ENCODE data around the gene HPF1.
"Not testable (repeated sequence)": the region's sequence is repeated elsewhere in the genome, so short reads cannot be mapped to it uniquely, and the experiment has no call there.

HPF1 gene

GRCh38 chr4:169757575-169758184, at the start of gene HPF1:
TSS of gene HPF1 (minus strand) at chr4:169757944. CDS start at chr4:169757877, 67 bp downstream.
- Histone ChIP-seq H3K9me3 (ENCODE audit: insufficient read depth, low read depth, low read length) (no peaks in the 10 kb centered on the region), H3K36me3 (ENCODE audit: insufficient read depth, low read depth, low read length) (peaks cover 1% of the 10 kb centered on the region), H3K4me1 (ENCODE audit: insufficient read depth, low read length) (peaks cover 16% of the 10 kb centered on the region; the same call in 1 of the 2 replicates), H3K4me3 (ENCODE audit: low read length) (peak within 1 kb of the TSS; percentile 94), H3K9ac (ENCODE audit: low read depth, low read length) (peak within 1 kb of the TSS; percentile 92), H3K27me3 (ENCODE audit: insufficient read depth, low read length) (peaks cover 3% of the 10 kb centered on the region; the same call in 1 of the 2 replicates), H3K27ac (ENCODE audit: low read length) (peak within 1 kb of the TSS; percentile 44)

DNA sequence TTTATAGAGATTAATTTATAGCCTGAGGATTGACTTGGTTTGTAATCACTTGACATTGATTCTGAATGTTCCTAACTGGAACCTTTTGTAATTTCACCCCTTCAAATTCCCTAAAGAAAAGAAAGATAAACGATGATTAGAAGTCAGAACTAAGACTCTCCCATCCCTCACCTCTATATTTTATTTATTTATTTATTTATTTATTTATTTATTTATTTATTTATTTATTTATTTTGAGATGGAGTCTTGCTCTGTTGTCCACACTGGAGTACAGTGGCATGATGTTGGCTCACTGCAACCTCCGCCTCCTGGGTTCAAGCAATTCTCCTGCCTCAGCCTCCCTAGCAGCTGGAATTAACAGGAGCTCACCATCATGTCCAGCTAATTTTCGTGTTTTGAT, 49.0 kb upstream of the HPF1 start:
- not testable (repeated sequence) for H3K27me3 ChIP-seq (ENCODE audit: insufficient read depth, low read length); H3K27ac ChIP-seq (ENCODE audit: low read length); H3K4me1 ChIP-seq (ENCODE audit: insufficient read depth, low read length); H3K9ac ChIP-seq (ENCODE audit: low read depth, low read length); H3K9me3 ChIP-seq (ENCODE audit: insufficient read depth, low read depth, low read length); H3K4me3 ChIP-seq (ENCODE audit: low read length); H3K36me3 ChIP-seq (ENCODE audit: insufficient read depth, low read depth, low read length)

GRCh38 chr4:169803413-169803812, 45.7 kb upstream of the HPF1 start:
- Histone ChIP-seq H3K9ac (ENCODE audit: low read depth, low read length) (no peak overlapping the region), H3K4me1 (ENCODE audit: insufficient read depth, low read length) (no peaks in the 10 kb centered on the region), H3K27ac (ENCODE audit: low read length) (no peak overlapping the region), H3K36me3 (ENCODE audit: insufficient read depth, low read depth, low read length) (no peaks in the 10 kb centered on the region), H3K4me3 (ENCODE audit: low read length) (no peak overlapping the region), H3K27me3 (ENCODE audit: insufficient read depth, low read length) (no peaks in the 10 kb centered on the region), H3K9me3 (ENCODE audit: insufficient read depth, low read depth, low read length) (peaks cover 9% of the 10 kb centered on the region; the same call in 1 of the 2 replicates)

DNA sequence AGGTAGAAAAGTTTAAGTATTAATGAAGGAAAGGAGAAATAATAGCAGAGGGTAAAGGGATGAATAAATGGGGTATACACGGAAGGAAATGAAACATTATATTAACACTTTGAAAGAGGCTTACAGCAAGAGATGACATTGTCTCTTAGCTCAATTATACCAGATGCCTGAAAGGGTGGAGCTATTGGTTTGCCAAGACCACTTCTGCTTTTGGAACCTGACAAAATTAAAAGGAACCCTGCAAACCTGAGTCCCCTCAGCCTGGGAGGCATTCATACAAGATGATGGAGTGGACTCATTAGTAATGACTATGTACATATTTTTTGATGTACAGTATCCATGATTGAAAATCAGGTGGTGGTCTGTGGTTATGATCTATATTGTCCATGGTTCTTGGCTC, 45.1 kb upstream of the HPF1 start:
- Histone ChIP-seq H3K36me3 (ENCODE audit: insufficient read depth, low read depth, low read length) (no peaks in the 10 kb centered on the region), H3K9me3 (ENCODE audit: insufficient read depth, low read depth, low read length) (peaks cover 9% of the 10 kb centered on the region; the same call in 1 of the 2 replicates), H3K4me1 (ENCODE audit: insufficient read depth, low read length) (no peaks in the 10 kb centered on the region), H3K27me3 (ENCODE audit: insufficient read depth, low read length) (no peaks in the 10 kb centered on the region), H3K27ac (ENCODE audit: low read length) (no peak overlapping the region), H3K9ac (ENCODE audit: low read depth, low read length) (no peak overlapping the region), H3K4me3 (ENCODE audit: low read length) (no peak overlapping the region)

DNA sequence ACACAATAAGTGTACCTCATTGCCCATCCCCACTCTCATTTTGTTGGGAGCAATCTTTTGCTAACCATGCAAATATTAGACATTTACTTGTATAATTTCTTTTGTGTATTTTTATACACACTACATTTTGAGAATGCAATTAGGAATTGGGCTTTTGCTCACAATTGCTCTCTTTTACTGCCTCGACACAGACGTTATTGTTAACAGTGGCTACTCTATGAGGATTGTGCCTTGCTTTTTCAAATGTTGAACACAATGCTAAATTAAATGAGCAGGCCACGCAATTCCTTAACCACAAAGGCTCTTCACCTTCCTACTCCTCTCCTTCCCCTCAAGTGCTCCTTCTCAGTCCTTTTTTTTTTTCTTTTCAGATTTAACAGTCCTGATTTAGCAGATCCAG, 42.8 kb upstream of the HPF1 start:
- H3K9me3 ChIP-seq (ENCODE audit: insufficient read depth, low read depth, low read length) = peaks cover 4% of the 10 kb centered on the region; the same call in 1 of the 2 replicates
- no peak overlapping the region for H3K4me3 ChIP-seq (ENCODE audit: low read length)
- no peak overlapping the region for H3K27ac ChIP-seq (ENCODE audit: low read length)
- no peaks in the 10 kb centered on the region for H3K27me3 ChIP-seq (ENCODE audit: insufficient read depth, low read length)
- no peak overlapping the region for H3K9ac ChIP-seq (ENCODE audit: low read depth, low read length)
- no peaks in the 10 kb centered on the region; the same call in 1 of the 2 replicates for H3K4me1 ChIP-seq (ENCODE audit: insufficient read depth, low read length)
- H3K36me3 ChIP-seq (ENCODE audit: insufficient read depth, low read depth, low read length) = no peaks in the 10 kb centered on the region

GRCh38 chr4:169799260-169799659, 41.5 kb upstream of the HPF1 start:
- no peak overlapping the region for H3K9ac ChIP-seq (ENCODE audit: low read depth, low read length)
- H3K27me3 ChIP-seq (ENCODE audit: insufficient read depth, low read length) = no peaks in the 10 kb centered on the region
- H3K36me3 ChIP-seq (ENCODE audit: insufficient read depth, low read depth, low read length) = no peaks in the 10 kb centered on the region
- no peaks in the 10 kb centered on the region; the same call in 1 of the 2 replicates for H3K4me1 ChIP-seq (ENCODE audit: insufficient read depth, low read length)
- H3K4me3 ChIP-seq (ENCODE audit: low read length) = no peak overlapping the region
- H3K9me3 ChIP-seq (ENCODE audit: insufficient read depth, low read depth, low read length) = no peaks in the 10 kb centered on the region
- H3K27ac ChIP-seq (ENCODE audit: low read length) = no peak overlapping the region

GRCh38 chr4:169795585-169795984, 37.8 kb upstream of the HPF1 start:
- H3K36me3 ChIP-seq (ENCODE audit: insufficient read depth, low read depth, low read length) = no peaks in the 10 kb centered on the region
- no peak overlapping the region for H3K27ac ChIP-seq (ENCODE audit: low read length)
- no peak overlapping the region for H3K4me3 ChIP-seq (ENCODE audit: low read length)
- H3K9me3 ChIP-seq (ENCODE audit: insufficient read depth, low read depth, low read length) = no peaks in the 10 kb centered on the region
- H3K9ac ChIP-seq (ENCODE audit: low read depth, low read length) = no peak overlapping the region
- H3K4me1 ChIP-seq (ENCODE audit: insufficient read depth, low read length) = no peaks in the 10 kb centered on the region; the same call in 1 of the 2 replicates
- peaks cover 17% of the 10 kb centered on the region for H3K27me3 ChIP-seq (ENCODE audit: insufficient read depth, low read length)

DNA sequence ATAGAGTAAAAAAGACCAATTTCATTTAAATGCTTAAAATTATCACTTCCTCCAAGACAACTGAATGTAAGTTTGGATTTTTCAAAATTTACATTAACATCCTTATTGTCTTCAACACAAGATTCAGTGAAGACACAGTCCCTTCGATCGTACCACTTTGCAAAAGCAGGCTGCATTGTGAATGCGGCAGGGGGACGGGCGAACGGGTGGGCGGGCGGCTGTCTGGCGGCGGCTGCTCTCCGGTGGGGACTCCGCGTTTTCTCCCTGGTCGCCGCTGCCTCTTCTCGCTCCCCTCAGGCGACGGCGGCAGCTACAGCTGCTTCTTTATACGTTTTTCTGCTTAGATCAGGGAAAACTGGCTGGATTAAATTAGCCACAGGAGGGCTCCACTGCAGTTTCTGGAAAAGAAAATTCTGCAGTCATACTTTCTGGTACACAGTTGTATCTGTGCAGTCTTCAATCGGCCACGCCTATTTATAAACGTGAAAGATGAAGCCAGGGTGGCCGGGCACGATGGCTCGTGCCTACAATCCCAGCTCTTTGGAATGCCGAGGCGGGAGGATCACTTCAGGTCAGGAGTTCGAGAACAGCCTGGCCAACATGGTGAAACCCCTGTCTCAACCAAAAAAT, 33.9 kb upstream of the HPF1 start:
- Histone ChIP-seq H3K36me3 (ENCODE audit: insufficient read depth, low read depth, low read length) (no peaks in the 10 kb centered on the region), H3K9ac (ENCODE audit: low read depth, low read length) (peak overlapping the region; percentile 36; the same call in 1 of the 2 replicates), H3K27ac (ENCODE audit: low read length) (no peak overlapping the region), H3K9me3 (ENCODE audit: insufficient read depth, low read depth, low read length) (no peaks in the 10 kb centered on the region), H3K27me3 (ENCODE audit: insufficient read depth, low read length) (peaks cover 45% of the 10 kb centered on the region), H3K4me1 (ENCODE audit: insufficient read depth, low read length) (no peaks in the 10 kb centered on the region; the same call in 1 of the 2 replicates), H3K4me3 (ENCODE audit: low read length) (peak overlapping the region; percentile 55; the same call in 1 of the 2 replicates)

DNA sequence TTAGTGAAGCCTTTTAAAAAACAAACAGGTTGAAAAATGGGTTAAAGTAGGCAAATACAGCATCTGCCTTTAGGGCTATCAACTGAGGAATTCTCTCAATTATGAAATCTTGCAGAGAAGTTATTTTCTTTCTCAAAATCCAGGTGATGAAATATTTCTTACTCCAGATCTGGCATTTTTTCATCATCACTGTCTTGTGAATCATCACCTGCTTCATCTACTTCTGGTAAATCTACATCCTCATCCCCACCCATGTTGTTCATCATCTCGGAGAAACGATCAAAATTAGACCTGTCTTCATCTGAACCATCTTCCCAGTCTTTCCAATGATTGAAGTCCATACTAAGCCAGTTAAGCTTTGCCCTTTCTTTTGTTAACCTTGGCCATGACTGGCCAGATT, 33.3 kb upstream of the HPF1 start:
- H3K4me1 ChIP-seq (ENCODE audit: insufficient read depth, low read length) = no peaks in the 10 kb centered on the region; the same call in 1 of the 2 replicates
- H3K9me3 ChIP-seq (ENCODE audit: insufficient read depth, low read depth, low read length) = no peaks in the 10 kb centered on the region
- no peak overlapping the region for H3K27ac ChIP-seq (ENCODE audit: low read length)
- H3K27me3 ChIP-seq (ENCODE audit: insufficient read depth, low read length) = peaks cover 45% of the 10 kb centered on the region
- peak overlapping the region; percentile 55; the same call in 1 of the 2 replicates for H3K4me3 ChIP-seq (ENCODE audit: low read length)
- H3K9ac ChIP-seq (ENCODE audit: low read depth, low read length) = peak overlapping the region; percentile 33; the same call in 1 of the 2 replicates
- H3K36me3 ChIP-seq (ENCODE audit: insufficient read depth, low read depth, low read length) = no peaks in the 10 kb centered on the region

DNA sequence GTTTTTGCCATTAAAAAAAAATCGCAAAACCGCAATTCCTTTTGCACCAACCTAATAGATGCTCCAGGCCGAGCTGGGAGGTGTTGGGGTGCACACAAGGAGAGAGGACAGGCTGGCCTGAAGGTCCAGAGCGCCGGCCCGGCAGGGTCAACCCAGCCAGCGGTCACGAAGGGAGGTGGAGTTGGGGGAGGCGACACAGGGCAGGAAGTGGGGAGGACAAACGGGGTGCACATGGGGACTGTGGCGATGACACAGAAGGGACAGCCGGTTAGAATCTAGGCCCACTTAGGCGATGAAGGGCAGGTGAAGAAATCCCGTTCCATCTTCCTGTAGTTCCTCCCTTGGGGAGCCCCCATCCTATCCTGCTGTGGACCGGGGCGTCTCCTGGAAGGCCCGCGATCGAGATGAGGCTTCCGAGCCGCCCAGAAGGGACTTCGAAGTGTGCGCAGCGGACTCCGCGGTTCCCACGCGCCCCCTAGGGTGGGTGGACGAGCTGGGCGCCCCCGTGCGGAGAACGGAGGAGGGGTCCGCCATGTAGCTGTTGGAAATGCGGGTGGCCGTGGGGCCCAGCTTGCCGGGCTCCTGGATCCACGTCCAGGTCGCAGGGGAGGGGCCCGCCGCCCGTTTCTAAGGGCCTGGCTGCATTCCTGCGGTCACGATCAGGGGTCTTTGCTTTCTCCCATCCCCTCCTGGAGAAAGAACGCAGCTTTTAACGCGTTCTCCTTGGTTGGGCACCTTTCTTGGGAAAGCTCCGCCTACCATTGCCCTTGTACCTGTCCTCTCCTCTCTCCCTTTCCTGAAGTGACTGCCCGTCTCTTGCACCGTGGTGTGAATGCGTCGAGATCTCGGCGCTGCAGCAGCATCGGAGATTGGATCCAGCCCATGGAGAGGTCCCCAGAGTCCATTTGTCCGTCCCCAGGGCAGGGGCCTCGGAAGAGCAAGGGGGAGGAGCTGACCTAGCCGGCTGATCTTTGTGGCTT, 17.0 kb upstream of the HPF1 start:
- Histone ChIP-seq H3K27me3 (ENCODE audit: insufficient read depth, low read length) (no peaks in the 10 kb centered on the region; the same call in 1 of the 2 replicates), H3K9me3 (ENCODE audit: insufficient read depth, low read depth, low read length) (no peaks in the 10 kb centered on the region), H3K4me3 (ENCODE audit: low read length) (peak overlapping the region; percentile 61; the same call in 1 of the 2 replicates), H3K4me1 (ENCODE audit: insufficient read depth, low read length) (no peaks in the 10 kb centered on the region), H3K36me3 (ENCODE audit: insufficient read depth, low read depth, low read length) (no peaks in the 10 kb centered on the region), H3K27ac (ENCODE audit: low read length) (no peak overlapping the region), H3K9ac (ENCODE audit: low read depth, low read length) (no peak overlapping the region; the same call in 1 of the 2 replicates)

DNA sequence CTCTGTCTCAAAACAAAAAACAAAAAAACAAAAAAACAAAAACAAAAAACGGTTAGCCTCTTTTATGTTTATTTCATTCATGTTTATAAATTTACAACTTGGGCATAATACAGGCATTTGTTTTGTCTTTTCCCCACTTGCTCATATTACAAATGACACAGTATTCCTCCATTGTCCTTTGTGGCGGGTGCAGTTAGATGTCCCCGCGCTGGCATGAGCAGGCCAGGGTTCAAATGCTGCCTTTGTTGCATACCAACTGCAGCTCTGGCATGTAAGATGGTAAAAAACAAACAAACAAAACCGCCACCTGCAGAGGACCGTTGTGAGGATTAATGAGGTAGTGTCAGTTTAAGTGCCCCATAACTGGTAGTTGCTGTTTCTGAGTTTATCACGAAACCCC, 16.1 kb upstream of the HPF1 start:
- H3K36me3 ChIP-seq (ENCODE audit: insufficient read depth, low read depth, low read length) = no peaks in the 10 kb centered on the region
- H3K27me3 ChIP-seq (ENCODE audit: insufficient read depth, low read length) = no peaks in the 10 kb centered on the region; the same call in 1 of the 2 replicates
- H3K9ac ChIP-seq (ENCODE audit: low read depth, low read length) = no peak overlapping the region
- H3K9me3 ChIP-seq (ENCODE audit: insufficient read depth, low read depth, low read length) = no peaks in the 10 kb centered on the region
- no peak overlapping the region for H3K4me3 ChIP-seq (ENCODE audit: low read length)
- H3K27ac ChIP-seq (ENCODE audit: low read length) = no peak overlapping the region
- H3K4me1 ChIP-seq (ENCODE audit: insufficient read depth, low read length) = no peaks in the 10 kb centered on the region

Data from iPS-20b (cell line).